Measurements from ENCODE around the gene CGN.

The CGN gene

DNA sequence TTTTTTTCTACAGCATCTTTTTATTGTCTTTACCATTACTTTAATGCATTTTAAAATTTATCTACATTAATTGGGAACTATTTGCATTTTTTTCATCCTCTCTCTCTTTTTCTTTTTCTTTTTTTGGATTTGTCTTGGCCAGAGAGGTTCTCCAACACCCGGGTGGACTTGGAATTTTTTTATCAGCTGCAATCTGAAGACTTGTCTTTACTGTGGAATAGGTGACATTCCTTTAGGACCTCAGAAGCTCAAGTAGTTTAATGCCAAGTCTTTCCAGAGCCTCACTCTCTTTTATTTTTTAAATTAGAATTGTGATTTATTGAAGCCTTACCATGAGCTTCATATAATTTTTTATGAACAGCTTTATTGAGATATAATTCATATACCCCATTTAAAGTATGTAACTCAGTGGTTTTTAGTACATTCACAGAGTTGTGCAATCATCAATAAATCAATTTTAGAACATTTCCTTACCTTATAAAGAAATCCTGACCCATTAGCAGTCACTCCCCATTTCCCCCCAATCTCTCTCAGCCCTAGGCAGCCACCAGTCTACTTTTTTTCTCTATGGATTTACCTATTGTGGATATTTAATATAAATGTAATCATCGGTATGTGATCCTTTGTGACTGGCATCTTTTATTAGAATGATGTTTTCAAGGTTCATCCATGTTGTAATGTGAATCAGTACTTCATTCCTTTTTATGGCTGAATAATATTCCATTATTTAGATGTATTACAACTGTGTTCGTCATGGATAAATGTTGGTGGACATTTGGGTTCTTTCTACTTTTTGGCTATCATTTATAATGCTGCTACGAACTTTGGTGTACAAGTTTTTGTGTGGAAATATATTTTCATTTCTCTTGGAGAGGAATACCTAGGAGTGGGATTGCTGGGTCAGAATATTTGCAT, 35.1 kb downstream of the CGN start:
- H3K4me1 ChIP-seq = no peaks in the 10 kb centered on the region; the same call in 1 of the 2 replicates
- H3K27me3 ChIP-seq = peaks cover 14% of the 10 kb centered on the region
- H3K9ac ChIP-seq = no peak overlapping the region
- no peaks in the 10 kb centered on the region for H3K36me3 ChIP-seq
- no peaks in the 10 kb centered on the region for H4K20me1 ChIP-seq
- H3K4me2 ChIP-seq = no peak overlapping the region
- H3K9me3 ChIP-seq = no peaks in the 10 kb centered on the region
- TF ChIP-seq Cebpa-rat (IDR thresholded peaks at IDR 0.05) = no peak
- no peak overlapping the region for H3K4me3 ChIP-seq
- no peak overlapping the region for H3K27ac ChIP-seq

- Histone ChIP-seq H3K9ac (no peak overlapping the region), H3K27ac (no peak overlapping the region), H3K36me3 (no peaks in the 10 kb centered on the region), H3K4me2 (no peak overlapping the region), H3K4me3 (no peak overlapping the region), H4K20me1 (no peaks in the 10 kb centered on the region), H3K27me3 (peaks cover 3% of the 10 kb centered on the region; the same call in 1 of the 2 replicates), H3K9me3 (no peaks in the 10 kb centered on the region), H3K4me1 (no peaks in the 10 kb centered on the region)
- no peak for TF ChIP-seq Cebpa-rat (IDR thresholded peaks at IDR 0.05)
These were observed 36.1 kb downstream of the CGN start for GRCh38 chr1:151547119-151547899.

DNA sequence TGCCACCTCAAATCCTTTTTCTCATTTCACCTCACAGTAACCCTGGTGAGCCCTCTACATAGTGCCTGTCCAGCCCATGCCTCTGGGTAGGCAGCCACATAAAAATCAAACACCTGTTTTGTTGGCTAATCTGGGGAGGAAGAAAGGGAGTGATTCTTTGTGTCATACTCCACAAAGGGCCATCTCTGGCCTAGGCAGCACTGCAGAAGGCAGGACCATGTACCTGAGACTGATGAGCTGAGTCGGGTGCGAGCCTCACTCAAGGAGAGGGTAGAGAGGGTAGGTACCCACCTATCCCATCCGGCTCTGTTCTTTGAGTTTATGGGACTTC, 36.7 kb downstream of the CGN start:
- no peak for TF ChIP-seq Cebpa-rat (IDR thresholded peaks at IDR 0.05)
- H3K4me2 ChIP-seq = no peak overlapping the region

GRCh38 chr1:151549199-151549598, 38.0 kb downstream of the CGN start:
- Histone ChIP-seq H3K27ac (no peak overlapping the region), H4K20me1 (no peaks in the 10 kb centered on the region), H3K9me3 (no peaks in the 10 kb centered on the region), H3K4me3 (no peak overlapping the region), H3K36me3 (no peaks in the 10 kb centered on the region), H3K4me2 (no peak overlapping the region), H3K9ac (no peak overlapping the region), H3K4me1 (no peaks in the 10 kb centered on the region), H3K27me3 (no peaks in the 10 kb centered on the region)
- no peak for TF ChIP-seq Cebpa-rat (IDR thresholded peaks at IDR 0.05)

More for the DNA sequence above, 36.7 kb downstream of the CGN start:
- H3K4me1 ChIP-seq = no peaks in the 10 kb centered on the region
- no peak overlapping the region for H3K9ac ChIP-seq
- H3K27ac ChIP-seq = no peak overlapping the region
- H3K27me3 ChIP-seq = no peaks in the 10 kb centered on the region
- no peak overlapping the region for H3K4me3 ChIP-seq
- H4K20me1 ChIP-seq = no peaks in the 10 kb centered on the region
- no peaks in the 10 kb centered on the region for H3K36me3 ChIP-seq
- no peaks in the 10 kb centered on the region for H3K9me3 ChIP-seq

DNA sequence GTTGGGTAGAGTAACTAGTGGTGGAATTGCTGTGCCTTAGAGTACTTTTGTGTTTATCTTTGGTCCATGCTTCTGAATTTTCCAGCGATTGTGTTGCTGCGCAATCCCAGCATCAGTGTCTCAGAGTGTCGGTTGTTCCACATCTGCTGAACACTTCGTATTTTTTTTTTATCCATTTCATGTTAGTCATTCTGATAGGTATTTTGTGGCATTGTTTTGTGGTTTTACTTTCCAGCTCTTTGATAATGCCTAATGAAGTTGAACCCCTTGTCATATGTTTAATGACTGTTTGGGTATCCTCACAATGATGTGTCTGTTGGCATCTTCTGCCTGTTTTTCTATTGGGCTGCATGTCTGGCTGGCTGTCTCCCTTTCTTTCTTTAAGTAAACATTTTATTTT, 42.5 kb downstream of the CGN start:
- no peak for TF ChIP-seq Cebpa-rat (IDR thresholded peaks at IDR 0.05)
- Histone ChIP-seq H3K4me3 (no peak overlapping the region), H3K27ac (no peak overlapping the region)

GRCh38 chr1:151556052-151556451, 44.9 kb downstream of the CGN start:
- Histone ChIP-seq H3K4me3 (no peak overlapping the region), H3K36me3 (no peaks in the 10 kb centered on the region), H4K20me1 (no peaks in the 10 kb centered on the region), H3K9ac (no peak overlapping the region), H3K27me3 (no peaks in the 10 kb centered on the region), H3K4me1 (no peaks in the 10 kb centered on the region), H3K9me3 (no peaks in the 10 kb centered on the region), H3K27ac (no peak overlapping the region), H3K4me2 (no peak overlapping the region)
- no peak for TF ChIP-seq Cebpa-rat (IDR thresholded peaks at IDR 0.05)

More for the DNA sequence above, 42.5 kb downstream of the CGN start:
- no peaks in the 10 kb centered on the region for H3K4me1 ChIP-seq
- H3K27me3 ChIP-seq = no peaks in the 10 kb centered on the region
- H3K4me2 ChIP-seq = no peak overlapping the region
- no peaks in the 10 kb centered on the region for H4K20me1 ChIP-seq
- no peaks in the 10 kb centered on the region for H3K9me3 ChIP-seq
- no peaks in the 10 kb centered on the region for H3K36me3 ChIP-seq
- H3K9ac ChIP-seq = no peak overlapping the region

GRCh38 chr1:151562661-151563060, 51.5 kb downstream of the CGN start:
- Histone ChIP-seq H3K4me1 (no peaks in the 10 kb centered on the region), H3K36me3 (no peaks in the 10 kb centered on the region), H3K9ac (no peak overlapping the region), H4K20me1 (no peaks in the 10 kb centered on the region), H3K4me2 (no peak overlapping the region), H3K27me3 (no peaks in the 10 kb centered on the region), H3K4me3 (no peak overlapping the region), H3K27ac (no peak overlapping the region), H3K9me3 (no peaks in the 10 kb centered on the region)
- no peak for TF ChIP-seq Cebpa-rat (IDR thresholded peaks at IDR 0.05)

DNA sequence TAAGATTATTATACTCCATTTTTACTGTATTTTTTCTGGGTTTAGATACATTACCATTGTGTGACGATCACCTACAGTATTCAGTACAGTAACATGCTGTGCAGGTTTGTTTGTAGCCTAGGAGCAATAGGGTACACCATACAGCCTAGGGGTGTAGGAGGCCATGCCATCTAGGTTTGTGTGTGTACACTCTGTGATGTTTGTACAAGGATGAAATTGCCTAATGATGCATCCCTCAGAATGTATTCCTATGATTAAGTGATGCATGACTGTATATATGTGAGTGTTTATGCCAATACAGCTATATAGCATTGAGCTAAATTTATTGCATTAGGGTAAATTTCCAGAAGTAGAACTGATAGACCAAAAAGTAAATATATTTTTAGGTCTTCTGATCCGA, 52.2 kb downstream of the CGN start:
- no peak overlapping the region for H3K4me2 ChIP-seq
- no peak overlapping the region for H3K9ac ChIP-seq
- no peaks in the 10 kb centered on the region for H3K36me3 ChIP-seq
- no peak overlapping the region for H3K4me3 ChIP-seq
- no peaks in the 10 kb centered on the region for H3K4me1 ChIP-seq
- H3K27ac ChIP-seq = no peak overlapping the region
- no peak for TF ChIP-seq Cebpa-rat (IDR thresholded peaks at IDR 0.05)
- H4K20me1 ChIP-seq = no peaks in the 10 kb centered on the region
- H3K27me3 ChIP-seq = no peaks in the 10 kb centered on the region
- H3K9me3 ChIP-seq = no peaks in the 10 kb centered on the region

GRCh38 chr1:151565502-151566189, 54.5 kb downstream of the CGN start:
- H3K4me2 ChIP-seq = no peak overlapping the region
- no peaks in the 10 kb centered on the region for H3K27me3 ChIP-seq
- no peaks in the 10 kb centered on the region for H4K20me1 ChIP-seq
- no peak overlapping the region for H3K9ac ChIP-seq
- H3K9me3 ChIP-seq = no peaks in the 10 kb centered on the region
- no peaks in the 10 kb centered on the region for H3K36me3 ChIP-seq
- no peaks in the 10 kb centered on the region for H3K4me1 ChIP-seq
- no peak overlapping the region for H3K27ac ChIP-seq
- TF ChIP-seq Cebpa-rat (IDR thresholded peaks at IDR 0.05) = no peak
- no peak overlapping the region for H3K4me3 ChIP-seq
